HG03060 (cell line): ENCODE results near the gene DLK1.

ENCODE experiments used
- ATAC-seq: cut with Tn5 transposase; IDR thresholded peaks from one replicate; pipeline ENCODE4 v1.9.1; 2021; ENCODE audit warnings: low read depth, moderate number of reproducible peaks; ENCODE audit not compliant: unreplicated experiment

Gene DLK1

GRCh38 chr14:100692859-100693558, 33.7 kb upstream of the DLK1 start:
- ATAC-seq, result no peak

GRCh38 chr14:100693877-100694578, 32.7 kb upstream of the DLK1 start:
- ATAC-seq, result no peak

GRCh38 chr14:100694579-100695422, 31.9 kb upstream of the DLK1 start:
- ATAC-seq, result no peak

GRCh38 chr14:100695423-100695738, 31.3 kb upstream of the DLK1 start:
- no peak for ATAC-seq

GRCh38 chr14:100696008-100696407, 30.7 kb upstream of the DLK1 start:
- no peak for ATAC-seq

- ATAC-seq, result no peak
These were observed 30.1 kb upstream of the DLK1 start for GRCh38 chr14:100696590-100696989.

GRCh38 chr14:100698066-100698465, 28.6 kb upstream of the DLK1 start:
- ATAC-seq, result no peak

- no peak for ATAC-seq
These were observed 27.8 kb upstream of the DLK1 start for GRCh38 chr14:100698666-100699448.

- no peak for ATAC-seq
These were observed 25.4 kb upstream of the DLK1 start for GRCh38 chr14:100701314-100701713.

GRCh38 chr14:100702590-100702989, 24.1 kb upstream of the DLK1 start:
- no peak for ATAC-seq

- no peak for ATAC-seq
These were observed 23.1 kb upstream of the DLK1 start for GRCh38 chr14:100703386-100704220.

GRCh38 chr14:100706200-100706599, 20.5 kb upstream of the DLK1 start:
- no peak for ATAC-seq

GRCh38 chr14:100706860-100707259, 19.8 kb upstream of the DLK1 start:
- no peak for ATAC-seq

GRCh38 chr14:100708425-100709288, 18.0 kb upstream of the DLK1 start:
- no peak for ATAC-seq

GRCh38 chr14:100709289-100710284, 17.1 kb upstream of the DLK1 start:
- ATAC-seq, result no peak

- ATAC-seq, result no peak
These were observed 16.3 kb upstream of the DLK1 start for GRCh38 chr14:100710391-100710790.

GRCh38 chr14:100710826-100711462, 15.7 kb upstream of the DLK1 start:
- ATAC-seq, result no peak
